Endodermal cell (in vitro differentiated cells): ENCODE results near the gene VTI1A. TPM values are rescaled to one million over a fixed set of nuclear protein-coding genes. Genes with fewer than 3 reads are reported as not detected.

ENCODE experiments used
- DNase-seq: peaks from one replicate; pipeline ENCODE4 v3.0.0-alpha.2; 2017
- H3K27ac ChIP-seq: 2 replicates; pipeline ENCODE4 v1.5.1; 2013; ENCODE audit warnings: mild to moderate bottlenecking, low read depth, low read length, moderate library complexity
- H3K27me3 ChIP-seq: 2 replicates; pipeline ENCODE4 v1.6.1; 2013; ENCODE audit warnings: mild to moderate bottlenecking, low read length, moderate library complexity; ENCODE audit not compliant: insufficient read depth, control insufficient read depth, poor library complexity, severe bottlenecking
- H3K36me3 ChIP-seq: 2 replicates; pipeline ENCODE4 v1.7.0; 2013; ENCODE audit warnings: mild to moderate bottlenecking, low read length, moderate library complexity; ENCODE audit not compliant: control insufficient read depth, insufficient read depth
- H3K4me1 ChIP-seq: one replicate; pipeline ENCODE4 v1.7.0; 2013; ENCODE audit warnings: low read length; ENCODE audit not compliant: control insufficient read depth, insufficient read depth
- H3K4me3 ChIP-seq: 2 replicates; pipeline ENCODE4 v1.5.1; 2013; ENCODE audit warnings: mild to moderate bottlenecking, low read length, moderate library complexity
- H3K9ac ChIP-seq: 2 replicates; pipeline ENCODE4 v1.6.1; 2013; ENCODE audit warnings: mild to moderate bottlenecking, low read length, moderate library complexity; ENCODE audit not compliant: poor library complexity, severe bottlenecking; ENCODE audit errors: extremely low read depth
- H3K9me3 ChIP-seq: 2 replicates; pipeline ENCODE4 v1.6.1; 2013; ENCODE audit warnings: mild to moderate bottlenecking, low read length, moderate library complexity; ENCODE audit not compliant: control insufficient read depth
- H3K27ac Mint-ChIP-seq: 2 replicates; pipeline ENCODE4 v1.8.0; 2020; ENCODE audit warnings: mixed read lengths
- H3K27me3 Mint-ChIP-seq: 2 replicates; pipeline ENCODE4 v1.8.0; 2021; ENCODE audit warnings: mild to moderate bottlenecking, mixed read lengths; ENCODE audit not compliant: insufficient read depth
- H3K36me3 Mint-ChIP-seq: 2 replicates; pipeline ENCODE4 v1.8.0; 2020; ENCODE audit warnings: low read depth, mixed read lengths
- H3K4me1 Mint-ChIP-seq: 2 replicates; pipeline ENCODE4 v1.8.0; 2020; ENCODE audit warnings: mixed read lengths
- H3K4me3 Mint-ChIP-seq: 2 replicates; pipeline ENCODE4 v1.8.0; 2020; ENCODE audit warnings: mild to moderate bottlenecking, moderate library complexity, mixed read lengths
- H3K9me3 Mint-ChIP-seq: 2 replicates; pipeline ENCODE4 v1.8.0; 2020; ENCODE audit warnings: mild to moderate bottlenecking, mixed read lengths
- whole genome bisulfite sequencing, 2 experiments: methylation state at CpG; one replicate each; pipeline versions ENCODE4 v1.1.5 to v1.1.7; 2013; ENCODE audit warnings: missing lambda C conversion rate in 2 of 2, mixed read lengths in 1 of 2; ENCODE audit not compliant: insufficient coverage in 1 of 2, insufficient read length in 1 of 2; 5-methylcytosine and 5-hydroxymethylcytosine counted together
- total RNA-seq, 2 donors: library from RNA; stranded (reverse); fragmentation: NEBNext Ultra II Directional in 1 of 2; extraction: Animal tissue kit (Norgen Biotek cat#: 25700) in 1 of 2; gene quantifications; 2 replicates in 1 of 2; 3 replicates in 1 of 2; pipeline ENCODE4 v1.2.1, GENCODE V29; 2021
- TF ChIP-seq, protein P1 (sequence below): fragments of 200-600 bp; sonication (generic); conservative IDR thresholded peaks from 2 replicates; pipeline ENCODE4 v1.5.0; 2021; ENCODE audit warnings: antibody characterized with exemption, mild to moderate bottlenecking

The VTI1A gene
- total RNA-seq, 2 donors from 2014 or later = 27.0 to 29.9 TPM

GRCh38 chr10:112799038-112799437, 352.0 kb downstream of the VTI1A start:
- no peak overlapping the region for H3K9ac ChIP-seq
- H3K27ac ChIP-seq = no peak overlapping the region
- TF ChIP-seq, protein P1, sequence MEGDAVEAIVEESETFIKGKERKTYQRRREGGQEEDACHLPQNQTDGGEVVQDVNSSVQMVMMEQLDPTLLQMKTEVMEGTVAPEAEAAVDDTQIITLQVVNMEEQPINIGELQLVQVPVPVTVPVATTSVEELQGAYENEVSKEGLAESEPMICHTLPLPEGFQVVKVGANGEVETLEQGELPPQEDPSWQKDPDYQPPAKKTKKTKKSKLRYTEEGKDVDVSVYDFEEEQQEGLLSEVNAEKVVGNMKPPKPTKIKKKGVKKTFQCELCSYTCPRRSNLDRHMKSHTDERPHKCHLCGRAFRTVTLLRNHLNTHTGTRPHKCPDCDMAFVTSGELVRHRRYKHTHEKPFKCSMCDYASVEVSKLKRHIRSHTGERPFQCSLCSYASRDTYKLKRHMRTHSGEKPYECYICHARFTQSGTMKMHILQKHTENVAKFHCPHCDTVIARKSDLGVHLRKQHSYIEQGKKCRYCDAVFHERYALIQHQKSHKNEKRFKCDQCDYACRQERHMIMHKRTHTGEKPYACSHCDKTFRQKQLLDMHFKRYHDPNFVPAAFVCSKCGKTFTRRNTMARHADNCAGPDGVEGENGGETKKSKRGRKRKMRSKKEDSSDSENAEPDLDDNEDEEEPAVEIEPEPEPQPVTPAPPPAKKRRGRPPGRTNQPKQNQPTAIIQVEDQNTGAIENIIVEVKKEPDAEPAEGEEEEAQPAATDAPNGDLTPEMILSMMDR = no peak
- no peaks in the 10 kb centered on the region for H3K9me3 ChIP-seq
- H3K4me3 Mint-ChIP-seq = no peak overlapping the region
- H3K4me1 Mint-ChIP-seq = peaks cover 43% of the 10 kb centered on the region
- H3K27me3 Mint-ChIP-seq = no peaks in the 10 kb centered on the region
- peak; percentile 45 for DNase-seq
- H3K4me1 ChIP-seq = peaks cover 10% of the 10 kb centered on the region
- H3K4me3 ChIP-seq = no peak overlapping the region
- 95 to 100% methylated on average over 1 to 5 of the region's 5 CpGs for WGBS, 2 experiments
- no peaks in the 10 kb centered on the region for H3K9me3 Mint-ChIP-seq
- H3K36me3 ChIP-seq = no peaks in the 10 kb centered on the region
- H3K27me3 ChIP-seq = no peaks in the 10 kb centered on the region
- H3K36me3 Mint-ChIP-seq = no peaks in the 10 kb centered on the region
- no peak overlapping the region for H3K27ac Mint-ChIP-seq

- H3K9ac ChIP-seq = no peak overlapping the region
- Mint-ChIP-seq H3K4me3 (no peak overlapping the region), H3K4me1 (peaks cover 47% of the 10 kb centered on the region), H3K27me3 (no peaks in the 10 kb centered on the region), H3K36me3 (no peaks in the 10 kb centered on the region), H3K9me3 (no peaks in the 10 kb centered on the region), H3K27ac (no peak overlapping the region)
- H3K9me3 ChIP-seq = no peaks in the 10 kb centered on the region
- no peaks in the 10 kb centered on the region for H3K27me3 ChIP-seq
- H3K4me1 ChIP-seq = peaks cover 10% of the 10 kb centered on the region
- H3K36me3 ChIP-seq = no peaks in the 10 kb centered on the region
- TF ChIP-seq, protein P1 = no peak
- H3K4me3 ChIP-seq = no peak overlapping the region
- DNase-seq = no peak
- no peak overlapping the region for H3K27ac ChIP-seq
- 94 to 97% methylated on average over 5 to 8 of the region's 8 CpGs for WGBS, 2 experiments
Measured at GRCh38 chr10:112799726-112800510, 352.9 kb downstream of the VTI1A start.

DNA sequence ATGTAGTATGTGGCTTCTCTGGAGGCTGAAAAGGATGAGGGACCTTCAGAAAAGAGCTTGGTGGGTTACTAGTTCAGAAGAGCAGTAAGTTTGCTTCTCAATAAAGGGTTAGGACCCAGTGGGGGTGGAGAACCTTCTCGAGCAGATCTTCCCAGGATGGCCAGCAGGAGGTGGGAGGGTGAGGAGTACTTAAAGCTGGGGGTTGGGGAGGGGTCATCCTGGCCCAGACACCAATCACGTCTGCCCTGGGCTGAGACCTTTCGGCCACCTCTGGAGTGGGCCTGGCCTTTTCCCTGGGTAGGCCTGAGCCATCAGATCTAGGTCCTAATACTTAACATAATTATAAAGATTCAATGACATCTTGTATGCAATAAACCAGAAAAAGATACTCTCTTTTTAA, 354.0 kb downstream of the VTI1A start:
- Histone ChIP-seq H3K4me3 (no peak overlapping the region), H3K27me3 (no peaks in the 10 kb centered on the region), H3K36me3 (no peaks in the 10 kb centered on the region), H3K4me1 (peaks cover 10% of the 10 kb centered on the region), H3K27ac (no peak overlapping the region), H3K9me3 (no peaks in the 10 kb centered on the region), H3K9ac (no peak overlapping the region)
- DNase-seq = peak; percentile 75
- TF ChIP-seq, protein P1 = peak; percentile 61
- no peaks in the 10 kb centered on the region for H3K36me3 Mint-ChIP-seq
- no peaks in the 10 kb centered on the region for H3K9me3 Mint-ChIP-seq
- H3K27me3 Mint-ChIP-seq = no peaks in the 10 kb centered on the region
- 90 to 100% methylated on average over 1 to 3 of the region's 3 CpGs for WGBS, 2 experiments
- H3K4me3 Mint-ChIP-seq = no peak overlapping the region
- H3K4me1 Mint-ChIP-seq = peaks cover 47% of the 10 kb centered on the region
- peak overlapping the region; percentile 17 for H3K27ac Mint-ChIP-seq
